Measurements from ENCODE around the gene ARHGAP28. TPM values are rescaled to one million over a fixed set of nuclear protein-coding genes. Genes with fewer than 3 reads are reported as not detected.

The ARHGAP28 gene
- total and polyA plus RNA-seq, 2 experiments from 2014 or later: 0.20 TPM; not detected in 1

- H3K79me2 ChIP-seq (ENCODE audit: insufficient read depth): no peaks in the 10 kb centered on the region
- H3K9me2 ChIP-seq (ENCODE audit: insufficient read depth): no peaks in the 10 kb centered on the region
- H3K9me3 ChIP-seq (ENCODE audit: low read depth): no peaks in the 10 kb centered on the region
- in situ Hi-C loops (cut with MboI): no loop called here
- no peaks in the 10 kb centered on the region for H3K36me3 ChIP-seq (ENCODE audit: low read depth)
- no peaks in the 10 kb centered on the region for H4K20me1 ChIP-seq (ENCODE audit: insufficient read depth)
- no peak overlapping the region for H3K9ac ChIP-seq
- no peak overlapping the region for H3K4me2 ChIP-seq (ENCODE audit: unreplicated experiment)
- TF ChIP-seq EZH2 (IDR thresholded peaks at IDR 0.05; ENCODE audit: insufficient read depth, poor library complexity, severe bottlenecking) (no peak), EZH2phosphoT487 (IDR thresholded peaks at IDR 0.05; ENCODE audit: insufficient read depth, low read depth) (no peak)
- 78 to 83% methylated on average over 5 of the region's 5 CpGs for WGBS, 2 experiments (ENCODE audit: low coverage in 1 of 2, low lambda C conversion rate in 2 of 2, missing lambda C conversion rate in 2 of 2)
- no peaks in the 10 kb centered on the region for H3F3A ChIP-seq (ENCODE audit: insufficient read depth)
- H3K4me1 ChIP-seq (ENCODE audit: insufficient read depth): 0 out of 2 replicates have a peak, but pooled peaks cover 6% of the 10 kb centered on the region
- H3K27me3 ChIP-seq (replicated peaks; ENCODE audit: insufficient read depth): peaks cover 24% of the 10 kb centered on the region; the same call in 1 of the 2 replicates
- no peak overlapping the region for H2AFZ ChIP-seq
- no peak for DNase-seq
- no peak overlapping the region for H3K4me3 ChIP-seq
- H3K27ac ChIP-seq: no peak overlapping the region
Measured at GRCh38 chr18:6755107-6755506, 25.6 kb downstream of the ARHGAP28 start.

- TF ChIP-seq EZH2 (IDR thresholded peaks at IDR 0.05; ENCODE audit: insufficient read depth, poor library complexity, severe bottlenecking) (no peak), EZH2phosphoT487 (IDR thresholded peaks at IDR 0.05; ENCODE audit: insufficient read depth, low read depth) (no peak)
- in situ Hi-C loops (cut with MboI): no loop called here
- Histone ChIP-seq H3K4me1 (ENCODE audit: insufficient read depth) (no peaks in the 10 kb centered on the region), H3F3A (ENCODE audit: insufficient read depth) (no peaks in the 10 kb centered on the region), H3K36me3 (ENCODE audit: low read depth) (no peaks in the 10 kb centered on the region), H3K27me3 (replicated peaks; ENCODE audit: insufficient read depth) (peaks cover 26% of the 10 kb centered on the region; the same call in 1 of the 2 replicates), H3K9ac (no peak overlapping the region), H4K20me1 (ENCODE audit: insufficient read depth) (no peaks in the 10 kb centered on the region), H3K9me2 (ENCODE audit: insufficient read depth) (no peaks in the 10 kb centered on the region), H3K9me3 (ENCODE audit: low read depth) (no peaks in the 10 kb centered on the region), H3K79me2 (ENCODE audit: insufficient read depth) (no peaks in the 10 kb centered on the region), H2AFZ (no peak overlapping the region), H3K4me2 (ENCODE audit: unreplicated experiment) (no peak overlapping the region), H3K4me3 (no peak overlapping the region), H3K27ac (no peak overlapping the region)
- no peak for DNase-seq
- 47 to 52% methylated on average over 4 of the region's 4 CpGs for WGBS, 2 experiments (ENCODE audit: low coverage in 1 of 2, low lambda C conversion rate in 2 of 2, missing lambda C conversion rate in 2 of 2)
Measured at GRCh38 chr18:6757931-6758330, 28.4 kb downstream of the ARHGAP28 start.

DNA sequence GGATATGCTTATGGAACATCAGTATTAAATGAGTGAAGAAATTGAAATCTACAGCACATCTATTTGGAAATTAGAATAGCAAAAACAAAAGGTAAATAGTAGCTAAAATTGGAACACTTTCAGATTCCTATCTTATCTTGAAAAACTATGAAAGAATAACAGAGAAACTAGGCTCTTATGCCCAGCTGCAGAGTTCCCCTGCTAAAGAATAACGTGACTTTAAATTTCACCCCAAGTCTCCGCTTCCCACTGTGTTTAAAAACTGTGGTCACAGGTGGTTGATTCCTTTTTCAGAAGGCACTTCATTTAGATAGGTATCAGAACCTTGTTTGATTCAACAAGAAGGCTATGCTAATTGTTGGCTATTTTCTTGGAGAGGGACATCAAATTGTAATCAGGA, 30.1 kb downstream of the ARHGAP28 start:
- no peak overlapping the region for H3K9ac ChIP-seq
- in situ Hi-C loops (cut with MboI): no loop called here
- 31 to 38% methylated on average over 2 of the region's 2 CpGs for WGBS, 2 experiments (ENCODE audit: low coverage in 1 of 2, low lambda C conversion rate in 2 of 2, missing lambda C conversion rate in 2 of 2)

DNA sequence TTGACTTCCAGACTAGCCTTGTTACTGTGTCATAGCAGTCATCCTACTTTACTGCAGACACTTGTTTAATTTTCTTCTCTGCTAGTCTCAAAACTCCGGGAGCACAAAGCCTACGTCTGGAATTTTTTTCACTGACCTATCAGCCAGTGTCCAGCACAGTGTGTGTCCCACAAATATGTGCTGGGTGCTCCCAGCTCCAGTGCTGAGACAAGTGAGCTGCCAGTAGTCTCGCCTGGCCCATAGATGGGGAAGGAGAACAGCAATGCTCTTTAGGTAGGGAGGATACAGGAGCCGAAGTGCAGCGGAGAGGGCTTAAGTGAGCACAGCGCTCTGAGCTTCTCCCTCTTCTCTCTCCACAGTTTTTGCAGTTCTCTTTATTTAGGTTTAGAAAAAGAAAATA, 34.0 kb downstream of the ARHGAP28 start:
- Histone ChIP-seq H3K4me2 (ENCODE audit: unreplicated experiment) (no peak overlapping the region), H3K79me2 (ENCODE audit: insufficient read depth) (no peaks in the 10 kb centered on the region), H3K27me3 (replicated peaks; ENCODE audit: insufficient read depth) (peaks cover 15% of the 10 kb centered on the region; the same call in 1 of the 2 replicates), H3K36me3 (ENCODE audit: low read depth) (no peaks in the 10 kb centered on the region), H4K20me1 (ENCODE audit: insufficient read depth) (no peaks in the 10 kb centered on the region), H3F3A (ENCODE audit: insufficient read depth) (no peaks in the 10 kb centered on the region), H2AFZ (no peak overlapping the region), H3K9ac (no peak overlapping the region), H3K27ac (no peak overlapping the region), H3K4me1 (ENCODE audit: insufficient read depth) (no peaks in the 10 kb centered on the region), H3K9me3 (ENCODE audit: low read depth) (peaks cover 3% of the 10 kb centered on the region), H3K9me2 (ENCODE audit: insufficient read depth) (no peaks in the 10 kb centered on the region), H3K4me3 (no peak overlapping the region)
- no peak for TF ChIP-seq EZH2 (IDR thresholded peaks at IDR 0.05; ENCODE audit: insufficient read depth, poor library complexity, severe bottlenecking)
- TF ChIP-seq EZH2phosphoT487 (IDR thresholded peaks at IDR 0.05; ENCODE audit: insufficient read depth, low read depth): no peak
- DNase-seq: no peak
- in situ Hi-C loops (cut with MboI): no loop called here
- 76 to 88% methylated on average over 6 of the region's 6 CpGs for WGBS, 2 experiments (ENCODE audit: low coverage in 1 of 2, low lambda C conversion rate in 2 of 2, missing lambda C conversion rate in 2 of 2)

More for the DNA sequence above, 30.1 kb downstream of the ARHGAP28 start:
- no peak overlapping the region for H3K4me2 ChIP-seq (ENCODE audit: unreplicated experiment)
- TF ChIP-seq EZH2phosphoT487 (IDR thresholded peaks at IDR 0.05; ENCODE audit: insufficient read depth, low read depth) (no peak), EZH2 (IDR thresholded peaks at IDR 0.05; ENCODE audit: insufficient read depth, poor library complexity, severe bottlenecking) (no peak)
- H3F3A ChIP-seq (ENCODE audit: insufficient read depth): no peaks in the 10 kb centered on the region
- H3K9me2 ChIP-seq (ENCODE audit: insufficient read depth): no peaks in the 10 kb centered on the region
- no peaks in the 10 kb centered on the region for H4K20me1 ChIP-seq (ENCODE audit: insufficient read depth)
- no peaks in the 10 kb centered on the region for H3K9me3 ChIP-seq (ENCODE audit: low read depth)
- no peaks in the 10 kb centered on the region for H3K36me3 ChIP-seq (ENCODE audit: low read depth)
- no peaks in the 10 kb centered on the region for H3K79me2 ChIP-seq (ENCODE audit: insufficient read depth)
- no peak overlapping the region for H2AFZ ChIP-seq
- peaks cover 20% of the 10 kb centered on the region; the same call in 1 of the 2 replicates for H3K27me3 ChIP-seq (replicated peaks; ENCODE audit: insufficient read depth)
- H3K4me1 ChIP-seq (ENCODE audit: insufficient read depth): no peaks in the 10 kb centered on the region
- DNase-seq: no peak
- H3K27ac ChIP-seq: no peak overlapping the region
- H3K4me3 ChIP-seq: no peak overlapping the region

GRCh38 chr18:6764382-6764781, 34.9 kb downstream of the ARHGAP28 start:
- no peaks in the 10 kb centered on the region for H3K4me1 ChIP-seq (ENCODE audit: insufficient read depth)
- H3K9ac ChIP-seq: no peak overlapping the region
- no peaks in the 10 kb centered on the region for H3F3A ChIP-seq (ENCODE audit: insufficient read depth)
- H3K27me3 ChIP-seq (replicated peaks; ENCODE audit: insufficient read depth): 0 out of 2 replicates have a peak, but pooled peaks cover 8% of the 10 kb centered on the region
- no peak for DNase-seq
- no peaks in the 10 kb centered on the region for H4K20me1 ChIP-seq (ENCODE audit: insufficient read depth)
- 58 to 63% methylated on average over 3 of the region's 3 CpGs for WGBS, 2 experiments (ENCODE audit: low coverage in 1 of 2, low lambda C conversion rate in 2 of 2, missing lambda C conversion rate in 2 of 2)
- H3K27ac ChIP-seq: no peak overlapping the region
- H3K79me2 ChIP-seq (ENCODE audit: insufficient read depth): no peaks in the 10 kb centered on the region
- no peak overlapping the region for H2AFZ ChIP-seq
- in situ Hi-C loops (cut with MboI): no loop called here
- no peaks in the 10 kb centered on the region for H3K9me2 ChIP-seq (ENCODE audit: insufficient read depth)
- H3K9me3 ChIP-seq (ENCODE audit: low read depth): peaks cover 3% of the 10 kb centered on the region
- no peak overlapping the region for H3K4me3 ChIP-seq
- TF ChIP-seq EZH2 (IDR thresholded peaks at IDR 0.05; ENCODE audit: insufficient read depth, poor library complexity, severe bottlenecking): no peak
- no peak for TF ChIP-seq EZH2phosphoT487 (IDR thresholded peaks at IDR 0.05; ENCODE audit: insufficient read depth, low read depth)
- no peak overlapping the region for H3K4me2 ChIP-seq (ENCODE audit: unreplicated experiment)
- no peaks in the 10 kb centered on the region for H3K36me3 ChIP-seq (ENCODE audit: low read depth)

Measured in GM23248 (cell line).